Ovary (tissue), 3 donors: ENCODE measurements around the gene NAA15.
"Not testable (repeated sequence)": the region's sequence is repeated elsewhere in the genome, so short reads cannot be mapped to it uniquely, and the experiment has no call there.

Experiments used
- EP300 ChIP-seq: sonication (generic); formaldehyde crosslinking; IDR thresholded peaks from one replicate; pipeline ENCODE4 v1.6.1; 2017; ENCODE audit warnings: antibody characterized with exemption
- POLR2A ChIP-seq: fragments of 450-650 bp; IDR thresholded peaks from one replicate; pipeline ENCODE4 v1.6.1; 2017; ENCODE audit warnings: antibody characterized with exemption, mild to moderate bottlenecking, moderate library complexity
- TF ChIP-seq, protein P1 (sequence below), 3 donors: fragments of 450-650 bp in 2 of 3; fragments of 200-600 bp in 1 of 3; IDR thresholded peaks; one replicate each; pipeline versions ENCODE4 v1.5.1 to v1.8.0; 2016 to 2022; ENCODE audit warnings: antibody characterized with exemption in 3 of 3, mild to moderate bottlenecking in 1 of 3
- donor health status: DM: no; HTN: no; CAD: no.

DNA sequence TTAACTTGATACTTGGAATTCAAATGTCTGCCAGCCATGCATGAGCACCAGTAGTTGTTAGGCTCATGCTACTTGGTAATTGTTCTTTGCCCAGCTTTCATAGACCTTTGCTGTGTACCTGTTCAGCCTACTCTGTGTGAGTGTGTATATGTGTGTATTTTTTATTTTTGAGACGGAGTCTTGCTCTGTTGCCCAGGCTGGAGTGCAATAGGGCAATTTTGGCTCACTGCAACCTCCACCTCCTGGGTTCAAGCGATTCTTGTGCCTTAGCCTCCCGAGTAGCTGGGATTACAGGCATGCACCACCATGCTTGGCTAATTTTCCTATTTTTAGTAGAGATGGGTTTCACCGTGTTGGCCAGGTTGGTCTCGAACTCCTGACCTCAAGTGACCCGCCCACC is 21.2 kb downstream of the NAA15 start:
- TF ChIP-seq, protein P1, sequence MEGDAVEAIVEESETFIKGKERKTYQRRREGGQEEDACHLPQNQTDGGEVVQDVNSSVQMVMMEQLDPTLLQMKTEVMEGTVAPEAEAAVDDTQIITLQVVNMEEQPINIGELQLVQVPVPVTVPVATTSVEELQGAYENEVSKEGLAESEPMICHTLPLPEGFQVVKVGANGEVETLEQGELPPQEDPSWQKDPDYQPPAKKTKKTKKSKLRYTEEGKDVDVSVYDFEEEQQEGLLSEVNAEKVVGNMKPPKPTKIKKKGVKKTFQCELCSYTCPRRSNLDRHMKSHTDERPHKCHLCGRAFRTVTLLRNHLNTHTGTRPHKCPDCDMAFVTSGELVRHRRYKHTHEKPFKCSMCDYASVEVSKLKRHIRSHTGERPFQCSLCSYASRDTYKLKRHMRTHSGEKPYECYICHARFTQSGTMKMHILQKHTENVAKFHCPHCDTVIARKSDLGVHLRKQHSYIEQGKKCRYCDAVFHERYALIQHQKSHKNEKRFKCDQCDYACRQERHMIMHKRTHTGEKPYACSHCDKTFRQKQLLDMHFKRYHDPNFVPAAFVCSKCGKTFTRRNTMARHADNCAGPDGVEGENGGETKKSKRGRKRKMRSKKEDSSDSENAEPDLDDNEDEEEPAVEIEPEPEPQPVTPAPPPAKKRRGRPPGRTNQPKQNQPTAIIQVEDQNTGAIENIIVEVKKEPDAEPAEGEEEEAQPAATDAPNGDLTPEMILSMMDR (IDR thresholded peaks at IDR 0.05) = not testable (repeated sequence)
- TF ChIP-seq POLR2A, EP300: not testable (repeated sequence)
